ENCODE data around the gene CWC27. TPM values are rescaled to one million over a fixed set of nuclear protein-coding genes. Genes with fewer than 3 reads are reported as not detected.

Gene CWC27
- total RNA-seq, 1 experiment from 2014 or later: 15.4 TPM

DNA sequence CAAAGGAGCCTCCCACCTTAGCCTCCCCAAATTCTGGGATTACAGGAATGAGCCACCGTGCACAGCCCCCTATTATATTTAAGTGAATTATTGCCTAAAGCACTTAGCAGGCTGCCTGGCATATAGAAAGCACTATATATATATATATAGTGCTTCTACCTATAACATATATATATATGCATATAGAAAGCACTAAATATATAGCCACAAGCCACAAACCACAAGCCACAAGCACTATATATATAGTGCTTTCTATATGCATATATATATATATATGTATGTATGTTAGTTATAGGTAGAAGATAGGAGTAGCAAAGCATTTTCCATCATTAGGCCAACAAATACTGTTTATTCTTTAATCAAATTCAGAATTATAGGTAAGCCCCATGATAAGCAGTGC, 185.8 kb downstream of the CWC27 start:
- no peak for DNase-seq (ENCODE audit: low spot score)
- in situ Hi-C loops (cut with HindIII; ENCODE audit: low sequenced_read_pairs): no loop called here

DNA sequence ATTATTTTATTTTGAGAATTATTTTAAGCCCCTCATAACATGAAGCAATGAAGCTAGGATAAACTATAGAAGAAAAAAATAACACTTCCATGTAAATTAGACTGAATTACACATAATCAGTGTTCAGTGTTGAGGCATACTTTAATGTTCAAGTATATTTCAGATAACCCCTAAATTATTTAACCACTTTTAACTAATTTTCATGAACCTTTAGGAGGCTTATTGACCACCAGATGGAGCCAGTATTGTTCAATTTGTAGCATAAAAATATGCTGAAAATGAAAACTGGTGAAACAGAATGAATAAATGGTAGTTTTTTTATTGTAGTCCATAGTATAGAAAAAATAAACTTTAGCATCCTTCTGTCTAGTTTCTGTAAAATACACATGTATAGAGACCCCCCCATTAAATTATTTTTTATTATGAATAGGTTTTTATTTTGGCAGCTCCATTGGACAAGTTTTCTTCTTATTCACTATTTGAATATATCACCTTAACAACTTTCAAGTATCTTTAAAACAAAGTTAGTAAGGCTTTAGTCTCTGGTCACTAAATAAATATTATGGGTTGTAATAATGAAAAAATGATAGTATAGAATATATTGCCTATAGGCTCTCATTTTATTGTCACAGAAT, 190.1 kb downstream of the CWC27 start:
- peak; percentile 19 for DNase-seq (ENCODE audit: low spot score)
- in situ Hi-C loops (cut with HindIII; ENCODE audit: low sequenced_read_pairs): no loop called here

DNA sequence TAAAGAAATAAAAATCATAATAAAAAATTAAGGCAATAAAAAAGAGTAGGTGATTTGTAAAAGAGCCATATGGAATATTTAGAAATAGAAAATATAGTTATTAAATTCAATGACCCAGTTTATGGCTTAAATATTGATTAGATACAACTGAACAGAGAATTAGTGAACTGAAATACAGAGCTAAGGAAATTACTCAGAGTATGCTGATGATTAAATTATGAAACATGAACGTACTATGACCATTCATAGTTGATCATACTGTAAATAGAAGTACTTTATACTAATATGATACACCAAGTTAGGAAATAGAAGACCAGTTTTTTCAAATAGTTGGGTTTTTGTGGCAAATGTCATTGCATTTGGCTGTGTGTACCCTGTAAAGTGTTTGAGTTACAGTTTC, 194.5 kb downstream of the CWC27 start:
- DNase-seq (ENCODE audit: low spot score): no peak
- in situ Hi-C loops (cut with HindIII; ENCODE audit: low sequenced_read_pairs): no loop called here

DNA sequence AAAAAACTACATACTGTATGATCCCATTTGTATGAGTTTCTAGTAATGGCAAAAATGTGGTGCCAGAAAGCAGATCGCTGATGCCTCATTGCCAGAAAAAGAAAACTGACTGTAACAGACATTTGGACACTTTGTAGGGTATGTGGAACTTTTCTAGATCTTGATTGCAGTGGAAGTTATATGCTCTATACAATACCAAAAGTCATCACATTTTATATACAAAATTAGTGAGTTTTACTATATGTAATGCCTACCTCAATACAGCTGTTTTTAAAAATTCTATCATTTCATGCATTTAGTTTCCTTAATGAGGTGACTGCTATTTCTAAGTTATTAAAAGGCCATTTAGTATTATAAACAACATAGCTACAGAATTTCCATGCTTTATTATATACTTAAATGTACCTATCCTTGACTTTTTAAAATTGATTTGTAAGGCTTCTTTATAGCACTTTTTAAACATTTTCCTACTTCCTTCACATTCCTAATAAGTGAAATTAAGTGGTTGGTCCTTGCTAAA, 199.9 kb downstream of the CWC27 start:
- in situ Hi-C loops (cut with HindIII; ENCODE audit: low sequenced_read_pairs): no loop called here
- no peak for DNase-seq (ENCODE audit: low spot score)

DNA sequence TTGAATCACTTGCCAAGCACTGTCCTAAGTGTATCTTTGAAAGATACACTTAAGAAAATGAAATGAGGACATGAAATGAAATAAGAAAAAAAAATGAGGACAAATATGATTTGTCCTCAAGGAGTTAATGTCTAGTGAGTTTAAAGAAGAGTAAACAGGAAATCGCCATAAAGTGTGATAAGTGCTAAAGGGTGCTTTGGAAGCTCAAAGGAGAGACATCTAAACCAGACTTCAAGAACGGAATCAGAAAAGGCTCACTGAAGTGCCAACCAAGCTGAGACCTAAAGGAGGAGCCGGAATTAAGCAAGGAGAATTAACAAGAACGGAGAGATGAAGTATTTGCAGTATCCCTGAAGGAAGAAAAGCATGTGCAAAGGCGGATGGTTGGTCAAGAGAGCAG, 200.8 kb downstream of the CWC27 start:
- DNase-seq (ENCODE audit: low spot score): no peak
- in situ Hi-C loops (cut with HindIII; ENCODE audit: low sequenced_read_pairs): no loop called here

DNA sequence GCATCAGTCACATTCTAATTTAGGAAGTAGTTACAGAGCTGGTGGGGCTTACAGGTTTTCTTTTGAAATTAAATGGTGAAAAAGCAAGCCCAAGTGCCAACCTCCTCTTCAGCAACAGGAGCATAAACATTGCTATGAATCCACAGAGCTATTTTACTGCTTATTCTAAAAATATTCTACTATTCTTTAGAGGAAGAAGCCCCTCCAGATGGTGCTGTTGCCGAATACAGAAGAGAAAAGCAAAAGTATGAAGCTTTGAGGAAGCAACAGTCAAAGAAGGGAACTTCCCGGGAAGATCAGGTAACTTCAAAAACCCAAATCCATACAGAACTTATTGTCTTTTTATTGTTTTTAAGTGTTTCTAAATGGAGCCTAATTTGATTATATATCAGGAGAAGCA, 202.8 kb downstream of the CWC27 start:
- in situ Hi-C loops (cut with HindIII; ENCODE audit: low sequenced_read_pairs): no loop called here
- DNase-seq (ENCODE audit: low spot score): no peak

DNA sequence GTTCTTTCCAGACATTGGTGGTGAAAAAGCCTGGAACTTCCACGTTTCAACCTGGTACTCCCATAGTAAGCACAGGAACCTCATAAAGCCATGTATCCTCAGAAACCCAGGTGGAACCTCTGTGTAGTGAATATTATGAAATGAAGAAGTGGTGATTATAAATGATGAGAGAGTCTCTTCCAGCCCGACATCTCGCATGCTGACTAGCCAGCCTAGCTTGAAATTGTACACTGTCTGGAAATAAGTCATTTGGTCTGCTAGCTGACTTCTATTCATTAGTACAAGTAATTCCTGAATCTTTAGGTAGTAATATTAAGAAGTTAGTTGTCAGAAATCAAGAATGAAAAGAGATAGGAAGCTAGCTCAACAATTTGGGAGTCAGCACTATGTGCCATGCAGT, 203.3 kb downstream of the CWC27 start:
- DNase-seq (ENCODE audit: low spot score): no peak
- in situ Hi-C loops (cut with HindIII; ENCODE audit: low sequenced_read_pairs): no loop called here

DNA sequence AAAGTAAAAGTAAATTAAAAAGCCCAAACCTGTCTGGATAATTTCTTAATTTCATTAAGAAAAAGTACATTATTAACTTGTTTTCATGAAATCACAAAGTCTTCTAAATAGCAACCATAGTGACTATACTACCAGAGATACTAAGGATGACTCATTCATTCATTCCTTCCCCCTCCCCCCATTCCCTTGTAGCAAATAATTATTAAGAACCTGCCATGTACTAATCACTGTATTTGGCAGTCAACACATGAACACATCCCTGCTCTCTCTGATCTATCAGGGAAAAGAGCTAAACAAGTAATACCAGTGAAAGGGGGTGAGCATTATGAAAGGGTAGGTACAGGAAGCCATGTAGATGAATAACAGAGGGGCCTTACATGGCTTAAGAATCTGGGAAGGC, 203.9 kb downstream of the CWC27 start:
- in situ Hi-C loops (cut with HindIII; ENCODE audit: low sequenced_read_pairs): no loop called here
- no peak for DNase-seq (ENCODE audit: low spot score)

DNA sequence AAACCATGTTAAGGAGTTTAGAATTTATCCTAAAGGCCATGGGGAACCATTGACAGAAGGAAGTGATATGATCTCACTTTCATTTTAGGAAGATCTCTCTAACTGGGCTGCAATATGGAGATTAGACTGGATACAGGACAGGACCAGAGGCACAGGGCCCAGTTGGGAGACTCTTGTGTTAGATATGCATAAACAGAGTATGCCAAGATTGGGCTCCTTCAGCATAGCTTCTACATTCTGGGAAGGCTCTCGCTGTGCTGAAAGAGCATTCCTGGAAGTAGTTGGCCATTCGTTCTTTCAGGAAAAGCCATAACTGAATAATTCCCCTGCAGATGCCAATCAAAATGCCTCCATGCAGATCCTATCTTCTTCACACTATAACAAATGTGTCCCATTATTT, 204.5 kb downstream of the CWC27 start:
- in situ Hi-C loops (cut with HindIII; ENCODE audit: low sequenced_read_pairs): no loop called here
- no peak for DNase-seq (ENCODE audit: low spot score)

DNA sequence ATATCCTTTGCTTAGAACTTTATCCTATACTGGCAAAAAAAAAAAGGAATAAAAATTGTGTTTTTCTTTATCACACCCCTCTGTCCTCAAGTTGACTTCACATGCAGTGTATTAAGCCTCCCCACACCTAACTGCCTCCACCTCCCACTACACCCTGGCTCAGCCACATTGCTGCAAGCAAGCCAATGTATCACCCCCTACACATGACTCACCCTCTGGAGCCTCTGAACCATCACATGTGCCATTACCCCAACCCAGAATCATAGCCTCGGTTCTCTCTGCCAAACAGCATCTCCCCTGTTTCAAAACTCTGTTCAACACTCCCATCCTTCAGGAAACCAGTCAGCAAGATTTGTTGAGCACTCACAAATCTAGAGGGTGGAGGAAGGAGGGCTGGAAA, 209.0 kb downstream of the CWC27 start:
- DNase-seq (ENCODE audit: low spot score): no peak
- in situ Hi-C loops (cut with HindIII; ENCODE audit: low sequenced_read_pairs): no loop called here

DNA sequence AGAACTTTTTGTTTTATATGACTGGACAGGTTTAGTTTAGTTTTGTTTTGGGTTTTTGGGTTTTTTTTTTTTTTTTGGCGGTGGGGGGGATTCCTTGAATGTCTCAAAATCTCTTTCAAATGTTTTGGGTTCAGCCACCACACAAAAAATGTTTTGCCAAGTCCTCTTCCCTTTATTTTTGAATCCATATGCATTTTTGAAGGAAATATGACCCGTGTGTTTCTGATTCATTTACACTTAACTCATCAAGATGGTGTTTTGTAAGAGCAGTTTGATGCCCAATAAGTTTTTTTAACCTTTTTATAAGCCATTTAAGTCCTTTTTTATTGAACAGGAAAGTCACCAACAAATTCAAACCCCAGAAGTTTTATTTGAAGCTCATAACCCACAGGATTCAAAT, 209.8 kb downstream of the CWC27 start:
- in situ Hi-C loops (cut with HindIII; ENCODE audit: low sequenced_read_pairs): no loop called here
- no peak for DNase-seq (ENCODE audit: low spot score)

DNA sequence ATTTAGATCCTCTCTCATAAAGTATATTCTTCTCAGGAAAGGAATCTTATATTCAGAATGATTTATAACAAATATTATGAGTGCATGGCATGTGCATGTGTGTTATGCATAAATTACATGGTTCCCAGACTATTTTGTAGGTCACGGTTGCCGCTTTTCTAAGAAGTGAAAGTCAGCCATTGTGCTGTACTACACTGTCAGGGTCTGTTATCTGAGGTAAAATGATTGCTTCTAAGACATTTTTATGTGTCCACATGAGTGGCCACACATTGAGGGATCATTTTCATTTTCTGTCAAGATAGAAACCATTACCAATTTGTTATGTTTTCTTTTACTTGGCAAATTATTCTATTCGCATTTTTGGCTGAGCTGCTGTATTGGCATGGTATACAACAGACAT, 210.8 kb downstream of the CWC27 start:
- in situ Hi-C loops (cut with HindIII; ENCODE audit: low sequenced_read_pairs): no loop called here
- peak; percentile 26 for DNase-seq (ENCODE audit: low spot score)

DNA sequence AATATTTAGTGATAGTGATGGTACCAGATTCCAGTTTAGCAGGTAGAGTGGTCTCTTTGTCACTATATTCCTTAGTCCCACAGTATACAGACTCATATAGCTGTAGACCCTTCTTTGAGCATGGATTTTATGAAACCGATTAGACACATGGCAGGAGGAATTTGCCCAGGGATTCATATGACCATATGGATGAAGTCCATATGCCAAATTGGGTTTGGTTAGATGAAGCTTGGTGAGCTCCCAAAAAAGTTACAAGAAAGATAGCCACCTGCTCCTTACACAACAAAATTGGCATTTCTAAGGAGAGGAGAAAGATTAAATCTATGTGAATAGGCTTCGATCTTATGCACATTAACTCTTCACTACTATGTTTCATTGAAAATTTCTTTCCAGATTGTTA, 211.4 kb downstream of the CWC27 start:
- in situ Hi-C loops (cut with HindIII; ENCODE audit: low sequenced_read_pairs): no loop called here
- peak; percentile 48 for DNase-seq (ENCODE audit: low spot score)

DNA sequence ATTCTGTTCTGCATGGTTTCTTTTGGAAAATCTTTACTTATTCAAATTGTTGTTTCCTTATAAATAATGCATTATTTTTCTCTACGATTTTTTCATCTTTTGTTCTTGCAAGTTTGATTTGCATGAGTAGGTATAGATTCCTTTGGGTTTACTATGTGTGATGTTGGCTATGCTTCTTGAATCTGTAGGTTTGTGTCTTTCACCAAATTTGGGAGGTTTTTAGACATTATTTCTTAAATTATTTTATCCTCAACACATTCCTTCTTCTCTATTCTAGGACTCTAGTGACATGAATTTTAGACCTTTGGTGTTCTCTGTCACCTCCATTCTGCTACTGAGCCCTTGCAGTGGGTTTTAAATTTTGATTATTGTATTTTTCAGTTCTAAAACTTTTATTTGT, 219.0 kb downstream of the CWC27 start:
- in situ Hi-C loops (cut with HindIII; ENCODE audit: low sequenced_read_pairs): no loop called here
- no peak for DNase-seq (ENCODE audit: low spot score)

DNA sequence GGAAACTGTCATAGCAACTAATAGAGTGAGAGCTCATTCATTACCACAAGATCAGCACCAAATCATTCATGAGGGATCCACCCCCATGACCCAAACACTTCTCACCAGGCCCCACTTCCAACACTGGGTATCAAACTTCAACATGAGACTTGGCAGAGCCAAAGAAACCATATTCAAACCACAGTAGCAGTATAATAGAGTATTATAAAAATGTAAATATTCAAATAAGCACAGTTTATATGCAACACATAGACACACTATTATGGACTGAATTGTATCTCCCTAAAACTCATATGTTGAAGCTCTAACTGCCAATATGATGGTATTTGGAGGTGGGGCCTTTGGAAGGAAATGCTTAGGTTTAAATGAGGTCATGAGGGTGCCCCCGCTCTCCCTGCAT, 240.5 kb downstream of the CWC27 start:
- in situ Hi-C loops (cut with HindIII; ENCODE audit: low sequenced_read_pairs): no loop called here
- DNase-seq (ENCODE audit: low spot score): no peak

DNA sequence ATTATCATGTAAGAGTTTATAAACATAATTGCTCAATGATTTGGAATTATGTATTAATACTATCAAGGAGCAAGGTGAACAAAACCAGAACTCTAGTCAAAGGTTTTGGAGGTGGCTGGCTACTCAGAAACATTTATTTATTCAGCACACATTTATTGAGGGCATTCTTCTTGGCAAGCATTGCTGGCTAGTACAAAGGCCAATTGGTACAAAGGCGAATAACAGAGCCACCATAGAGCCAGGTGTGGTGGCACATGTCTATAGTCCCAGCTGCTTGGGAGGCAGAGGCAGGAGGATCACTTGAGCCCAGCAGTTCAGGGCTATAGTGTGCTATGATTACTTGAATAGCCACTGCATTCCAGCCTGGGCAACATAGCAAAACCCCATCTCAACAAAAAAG, 242.1 kb downstream of the CWC27 start:
- no peak for DNase-seq (ENCODE audit: low spot score)
- in situ Hi-C loops (cut with HindIII; ENCODE audit: low sequenced_read_pairs): no loop called here

DNA sequence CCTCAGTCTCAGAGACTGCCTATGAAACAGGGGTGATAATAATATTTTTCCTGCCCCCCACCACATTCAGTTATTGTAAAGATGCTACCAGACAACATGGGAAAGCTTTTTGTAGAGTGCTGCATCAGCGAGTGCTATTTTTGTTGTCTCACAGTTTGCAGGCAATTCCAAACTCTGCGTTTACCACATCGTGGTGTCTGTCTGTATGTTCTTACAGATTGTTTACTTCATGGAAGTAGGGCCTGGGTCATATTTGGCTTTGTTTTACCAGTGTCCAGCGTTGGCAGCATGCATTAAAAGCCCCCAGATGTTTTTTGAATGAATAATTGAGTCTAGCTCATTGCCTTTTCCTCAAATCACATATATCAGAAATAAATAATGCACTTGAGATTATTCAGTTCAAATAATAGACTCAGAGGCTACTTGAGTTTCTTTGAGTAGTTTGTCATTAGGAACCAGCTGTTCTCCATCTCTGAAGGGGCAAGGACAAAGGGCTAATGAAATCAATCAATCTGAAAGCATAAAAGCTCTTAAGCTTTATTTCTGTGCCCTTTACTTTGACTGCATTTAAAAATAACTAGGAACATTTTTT, 243.7 kb downstream of the CWC27 start:
- in situ Hi-C loops (cut with HindIII; ENCODE audit: low sequenced_read_pairs): no loop called here
- no peak for DNase-seq (ENCODE audit: low spot score)

DNA sequence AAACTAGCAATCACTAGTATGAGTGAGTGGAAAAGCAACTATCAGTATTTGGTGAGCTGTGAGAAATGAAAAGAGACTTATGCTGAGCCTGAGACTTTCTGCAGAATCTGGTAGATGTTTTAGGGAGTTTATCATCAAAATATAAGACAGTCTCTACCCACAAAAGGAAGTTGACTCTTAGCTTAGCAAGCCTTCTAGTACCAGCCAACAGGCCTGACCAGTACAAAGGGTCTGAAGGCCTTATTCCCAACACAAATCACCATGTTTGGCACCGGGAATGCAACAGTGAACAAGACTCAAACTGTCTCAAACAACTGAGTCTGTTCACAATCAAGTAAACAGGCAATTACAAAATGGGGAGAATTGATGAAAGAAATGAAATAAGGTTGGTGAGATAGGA, 244.4 kb downstream of the CWC27 start:
- no peak for DNase-seq (ENCODE audit: low spot score)
- in situ Hi-C loops (cut with HindIII; ENCODE audit: low sequenced_read_pairs): no loop called here

DNA sequence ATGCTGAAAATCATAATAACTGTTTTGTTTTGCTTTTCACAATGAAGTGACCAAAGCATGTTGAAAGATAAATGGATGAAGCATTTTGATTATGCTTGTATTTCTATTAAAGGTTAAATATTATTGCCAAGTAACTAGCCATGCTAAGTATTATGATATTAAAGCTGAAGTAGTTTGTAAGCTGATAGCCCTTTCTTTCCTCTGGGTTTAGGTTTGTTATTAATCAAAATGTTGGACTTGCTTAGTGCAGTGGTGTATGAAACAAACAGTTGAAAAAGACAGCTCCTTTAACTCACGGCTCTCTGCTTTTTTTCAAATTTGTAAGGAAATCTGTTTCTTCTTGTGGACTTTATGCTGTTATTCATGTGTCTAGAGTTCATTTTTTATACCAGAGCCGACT, 246.0 kb downstream of the CWC27 start:
- in situ Hi-C loops (cut with HindIII; ENCODE audit: low sequenced_read_pairs): no loop called here
- no peak for DNase-seq (ENCODE audit: low spot score)

DNA sequence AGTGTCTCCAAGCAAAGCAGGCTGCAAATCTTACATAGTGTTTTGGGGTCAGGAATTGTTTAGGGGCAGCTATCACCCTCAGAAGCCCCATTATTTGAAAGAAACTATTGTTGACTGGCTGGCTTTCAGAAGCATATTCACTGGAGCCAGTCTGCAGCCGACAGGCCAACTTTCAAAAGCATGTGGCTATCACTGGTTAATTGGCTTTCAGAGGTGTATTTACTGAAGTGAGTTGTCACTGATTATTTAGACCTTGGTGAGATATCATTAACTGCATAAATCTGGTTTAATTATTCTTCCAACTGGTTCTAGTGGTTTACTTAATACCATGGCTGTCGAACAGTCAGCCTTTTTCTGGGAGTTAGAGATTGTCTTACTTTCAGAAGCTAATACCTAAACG, 247.0 kb downstream of the CWC27 start:
- DNase-seq (ENCODE audit: low spot score): no peak
- in situ Hi-C loops (cut with HindIII; ENCODE audit: low sequenced_read_pairs): no loop called here

DNA sequence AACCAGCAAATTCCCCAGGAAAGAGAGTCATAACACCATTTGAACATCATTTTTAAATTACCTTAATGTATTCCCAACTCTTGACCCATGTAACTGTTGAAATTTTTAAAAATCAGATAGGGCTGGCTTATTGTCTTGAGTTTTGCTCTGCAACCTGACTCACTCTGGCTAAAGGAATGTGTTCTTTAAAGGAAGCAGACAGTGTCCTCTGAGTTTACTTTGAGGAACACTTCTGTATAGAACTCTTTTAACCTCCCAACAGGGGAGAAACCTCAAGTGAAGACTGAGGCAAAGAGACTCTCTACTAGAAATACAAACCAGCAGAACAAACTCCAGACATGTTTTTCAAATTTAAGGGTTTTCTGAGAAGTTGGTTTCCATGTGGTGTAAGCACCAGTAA, 248.9 kb downstream of the CWC27 start:
- no peak for DNase-seq (ENCODE audit: low spot score)
- in situ Hi-C loops (cut with HindIII; ENCODE audit: low sequenced_read_pairs): no loop called here
